Activated CD4-positive, alpha-beta memory T cell treated with anti-CD3 and anti-CD28 coated beads for 36 hours (primary cell): Measurements from ENCODE around the gene RAB40A. TPM values are rescaled to one million over a fixed set of nuclear protein-coding genes. Genes with fewer than 3 reads are reported as not detected.
"Not testable (repeated sequence)": the region's sequence is repeated elsewhere in the genome, so short reads cannot be mapped to it uniquely, and the experiment has no call there.

Experiments
- CTCF ChIA-PET: fragments of 350-600 bp; sonication (Branson Sonifier 250); formaldehyde crosslinking; loops from one replicate; lab custom pipeline; 2021; ENCODE audit warnings: antibody characterized with exemption, inconsistent platforms; lab: Charles Lee
- POLR2A ChIA-PET: fragments of 350-600 bp; sonication (Branson Sonifier 250); formaldehyde crosslinking; loops from one replicate; lab custom pipeline; 2021; ENCODE audit warnings: antibody characterized with exemption; lab: Charles Lee
- DNase-seq: peaks from one replicate; pipeline ENCODE4 v3.0.0-alpha.2; 2020
- H3K27ac Mint-ChIP-seq: one replicate; pipeline ENCODE4 v1.8.0; 2021; ENCODE audit warnings: mixed read lengths
- H3K27me3 Mint-ChIP-seq: one replicate; pipeline ENCODE4 v1.8.0; 2021; ENCODE audit warnings: mixed read lengths
- H3K36me3 Mint-ChIP-seq: one replicate; pipeline ENCODE4 v1.8.0; 2021; ENCODE audit warnings: mixed read lengths
- H3K4me1 Mint-ChIP-seq: one replicate; pipeline ENCODE4 v1.8.0; 2021; ENCODE audit warnings: low read depth, mixed read lengths
- H3K4me3 Mint-ChIP-seq: one replicate; pipeline ENCODE4 v1.8.0; 2021; ENCODE audit warnings: mild to moderate bottlenecking, mixed read lengths
- H3K9me3 Mint-ChIP-seq: one replicate; pipeline ENCODE4 v1.8.0; 2021; ENCODE audit warnings: mixed read lengths
- intact Hi-C: fragments of 100-400 bp; cut with micrococcal nuclease; formaldehyde crosslinking; loops from one replicate; pipeline ENCODE4 v1.15.1; 2023
- total RNA-seq, 2 experiments: library from RNA; stranded (reverse); gene quantifications; one replicate each; pipeline ENCODE4 v1.2.3, GENCODE V29; 2021

Gene RAB40A
- total RNA-seq, 2 experiments from 2014 or later, result 0.10 TPM; not detected in 1

DNA sequence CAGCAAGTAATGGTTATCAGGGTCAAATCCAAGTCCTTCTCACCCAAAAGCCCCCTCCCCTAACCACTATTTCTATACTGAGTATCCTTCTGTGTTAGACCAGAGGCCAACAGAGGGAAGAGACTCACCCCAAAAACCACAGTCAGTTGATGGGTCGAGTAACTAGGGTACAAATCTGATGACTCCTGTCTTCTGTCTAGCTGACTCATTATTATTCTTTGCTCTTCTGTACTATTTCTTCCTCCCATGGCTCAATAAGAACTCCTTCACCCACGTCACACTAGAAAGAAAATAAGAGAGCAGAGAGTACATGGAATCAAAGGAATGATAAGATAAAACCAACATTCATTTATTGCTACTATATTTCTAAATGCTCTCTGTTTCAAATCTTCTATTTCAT is 2.0 kb downstream of the RAB40A start:
- Mint-ChIP-seq H3K9me3 (no peaks in the 10 kb centered on the region), H3K36me3 (no peaks in the 10 kb centered on the region), H3K27ac (no peak overlapping the region), H3K27me3 (no peaks in the 10 kb centered on the region), H3K4me3 (no peak overlapping the region), H3K4me1 (no peaks in the 10 kb centered on the region)
- CTCF ChIA-PET, result interaction anchor here (0.8 kb wide), 1 partner anchor 27 kb away, joined by 3 read pairs; no protein-coding TSS in a partner anchor
- DNase-seq, result no peak
- POLR2A ChIA-PET, result no interaction called here
- intact Hi-C loops, result no loop called here

- CTCF ChIA-PET, result no interaction called here
- H3K27ac Mint-ChIP-seq, result no peak overlapping the region
- H3K4me1 Mint-ChIP-seq, result no peaks in the 10 kb centered on the region
- intact Hi-C loops, result no loop called here
- POLR2A ChIA-PET, result no interaction called here
- no peak overlapping the region for H3K4me3 Mint-ChIP-seq
- no peaks in the 10 kb centered on the region for H3K27me3 Mint-ChIP-seq
- no peak for DNase-seq
- no peaks in the 10 kb centered on the region for H3K36me3 Mint-ChIP-seq
- H3K9me3 Mint-ChIP-seq, result no peaks in the 10 kb centered on the region
These were observed 5.7 kb downstream of the RAB40A start for GRCh38 chrX:103513476-103514108.

GRCh38 chrX:103513067-103513466 is 6.2 kb downstream of the RAB40A start:
- DNase-seq, result no peak
- POLR2A ChIA-PET, result no interaction called here
- intact Hi-C loops, result no loop called here
- Mint-ChIP-seq H3K9me3 (no peaks in the 10 kb centered on the region), H3K27ac (no peak overlapping the region), H3K4me1 (no peaks in the 10 kb centered on the region), H3K4me3 (no peak overlapping the region), H3K27me3 (no peaks in the 10 kb centered on the region), H3K36me3 (no peaks in the 10 kb centered on the region)
- CTCF ChIA-PET, result no interaction called here

DNA sequence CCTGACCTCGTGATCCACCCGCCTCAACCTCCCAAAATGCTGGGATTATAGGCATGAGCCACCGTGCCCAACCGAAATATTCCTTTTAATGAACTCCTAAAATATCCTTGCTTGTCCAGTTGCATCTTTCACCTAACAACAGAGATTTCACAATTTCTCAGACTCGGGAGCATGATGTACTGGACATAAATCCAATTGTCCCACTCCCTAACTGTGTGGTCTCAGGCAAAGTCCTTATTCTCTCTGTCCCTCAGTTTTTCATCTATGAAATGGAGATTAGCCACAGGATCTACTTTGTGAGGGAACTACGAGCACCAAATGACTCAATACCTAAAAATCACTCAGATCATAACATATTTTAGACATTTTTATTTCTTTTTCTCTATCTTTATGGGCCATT is 9.3 kb downstream of the RAB40A start:
- no peak overlapping the region for H3K27ac Mint-ChIP-seq
- no peaks in the 10 kb centered on the region for H3K36me3 Mint-ChIP-seq
- DNase-seq, result no peak
- intact Hi-C loops, result no loop called here
- POLR2A ChIA-PET, result no interaction called here
- CTCF ChIA-PET, result no interaction called here
- no peak overlapping the region for H3K4me3 Mint-ChIP-seq
- H3K9me3 Mint-ChIP-seq, result no peaks in the 10 kb centered on the region
- no peaks in the 10 kb centered on the region for H3K27me3 Mint-ChIP-seq
- H3K4me1 Mint-ChIP-seq, result no peaks in the 10 kb centered on the region

- no peak for DNase-seq
- H3K9me3 Mint-ChIP-seq, result no peaks in the 10 kb centered on the region
- H3K27ac Mint-ChIP-seq, result no peak overlapping the region
- intact Hi-C loops, result no loop called here
- H3K36me3 Mint-ChIP-seq, result no peaks in the 10 kb centered on the region
- H3K4me1 Mint-ChIP-seq, result no peaks in the 10 kb centered on the region
- CTCF ChIA-PET, result interaction anchor here (0.6 kb wide), 1 partner anchor 80 kb away, joined by 4 read pairs; no protein-coding TSS in a partner anchor
- POLR2A ChIA-PET, result no interaction called here
- H3K27me3 Mint-ChIP-seq, result no peaks in the 10 kb centered on the region
- H3K4me3 Mint-ChIP-seq, result no peak overlapping the region
These were observed 15.5 kb downstream of the RAB40A start for GRCh38 chrX:103503853-103504207.

- H3K27me3 Mint-ChIP-seq, result no peaks in the 10 kb centered on the region
- DNase-seq, result no peak
- intact Hi-C loops, result no loop called here
- no peaks in the 10 kb centered on the region for H3K9me3 Mint-ChIP-seq
- H3K27ac Mint-ChIP-seq, result no peak overlapping the region
- H3K4me1 Mint-ChIP-seq, result no peaks in the 10 kb centered on the region
- H3K36me3 Mint-ChIP-seq, result no peaks in the 10 kb centered on the region
- CTCF ChIA-PET, result interaction anchor here (0.6 to 0.7 kb wide), 2 partner anchors 13 to 80 kb away, joined by 3 to 4 read pairs; no protein-coding TSS in a partner anchor
- H3K4me3 Mint-ChIP-seq, result no peak overlapping the region
- POLR2A ChIA-PET, result no interaction called here
These were observed 16.0 kb downstream of the RAB40A start for GRCh38 chrX:103503163-103503852.

- no peaks in the 10 kb centered on the region for H3K27me3 Mint-ChIP-seq
- no peak for DNase-seq
- H3K4me3 Mint-ChIP-seq, result no peak overlapping the region
- ChIA-PET CTCF (no interaction called here), POLR2A (no interaction called here)
- no peak overlapping the region for H3K27ac Mint-ChIP-seq
- no peaks in the 10 kb centered on the region for H3K9me3 Mint-ChIP-seq
- H3K4me1 Mint-ChIP-seq, result no peaks in the 10 kb centered on the region
- intact Hi-C loops, result no loop called here
- no peaks in the 10 kb centered on the region for H3K36me3 Mint-ChIP-seq
These were observed 20.5 kb downstream of the RAB40A start for GRCh38 chrX:103498786-103499185.

GRCh38 chrX:103495786-103496185 is 23.5 kb downstream of the RAB40A start:
- no peak for DNase-seq
- POLR2A ChIA-PET, result no interaction called here
- H3K27me3 Mint-ChIP-seq, result no peaks in the 10 kb centered on the region
- H3K9me3 Mint-ChIP-seq, result no peaks in the 10 kb centered on the region
- CTCF ChIA-PET, result no interaction called here
- no peaks in the 10 kb centered on the region for H3K36me3 Mint-ChIP-seq
- no peaks in the 10 kb centered on the region for H3K4me1 Mint-ChIP-seq
- intact Hi-C loops, result no loop called here
- H3K27ac Mint-ChIP-seq, result no peak overlapping the region
- H3K4me3 Mint-ChIP-seq, result no peak overlapping the region

GRCh38 chrX:103493578-103493977 is 25.7 kb downstream of the RAB40A start:
- POLR2A ChIA-PET, DNase-seq, CTCF ChIA-PET, intact Hi-C loops, H3K27ac Mint-ChIP-seq, H3K9me3 Mint-ChIP-seq, H3K36me3 Mint-ChIP-seq, H3K4me3 Mint-ChIP-seq, H3K27me3 Mint-ChIP-seq, H3K4me1 Mint-ChIP-seq: not testable (repeated sequence)

DNA sequence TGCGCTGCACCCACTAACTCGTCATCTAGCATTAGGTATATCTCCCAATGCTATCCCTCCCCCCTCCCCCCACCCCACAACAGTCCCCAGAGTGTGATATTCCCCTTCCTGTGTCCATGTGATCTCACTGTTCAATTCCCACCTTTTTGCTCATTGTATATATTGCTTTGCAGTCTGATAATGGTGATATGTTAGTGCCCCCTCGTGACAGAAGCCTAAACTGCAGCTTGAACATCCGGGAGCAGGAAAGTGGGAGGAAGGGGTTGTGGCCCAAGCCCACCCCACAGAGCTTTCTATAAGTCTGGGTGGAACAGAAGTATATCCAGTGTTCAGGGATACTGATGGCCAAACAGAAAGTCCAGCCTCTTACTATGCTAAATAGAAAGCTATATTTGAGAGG is 29.6 kb downstream of the RAB40A start:
- H3K27me3 Mint-ChIP-seq, H3K4me1 Mint-ChIP-seq, H3K36me3 Mint-ChIP-seq, H3K27ac Mint-ChIP-seq, POLR2A ChIA-PET, H3K9me3 Mint-ChIP-seq, intact Hi-C loops, H3K4me3 Mint-ChIP-seq: not testable (repeated sequence)
- CTCF ChIA-PET, result interaction anchor here (0.6 to 2.4 kb wide), 14 partner anchors 10 to 278 kb away, joined by 3 to 10 read pairs (median 4); partner anchors contain the start of gene BEX4
- peak; percentile 45 for DNase-seq

DNA sequence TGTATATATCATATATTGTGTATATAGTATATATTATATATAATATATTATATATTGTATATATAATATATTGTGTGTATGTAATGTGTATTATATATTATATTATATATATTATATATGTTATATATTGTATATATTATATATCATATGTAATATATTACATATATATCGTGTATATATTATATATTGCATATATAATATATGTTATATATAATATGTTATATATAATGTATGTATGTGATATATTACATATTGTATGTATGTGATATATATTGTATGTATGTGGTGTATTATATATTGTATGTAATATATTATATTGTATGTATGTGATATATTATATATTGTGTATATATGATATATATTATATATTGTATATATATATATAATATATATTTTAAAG is 30.5 kb downstream of the RAB40A start:
- CTCF ChIA-PET, result interaction anchor here (1.3 to 2.4 kb wide), 2 partner anchors 25 to 276 kb away, joined by 4 to 10 read pairs; no protein-coding TSS in a partner anchor
- no peak for DNase-seq
- Mint-ChIP-seq H3K4me1 (no peaks in the 10 kb centered on the region), H3K27ac (no peak overlapping the region), H3K4me3 (no peak overlapping the region), H3K36me3 (no peaks in the 10 kb centered on the region), H3K9me3 (no peaks in the 10 kb centered on the region), H3K27me3 (no peaks in the 10 kb centered on the region)
- POLR2A ChIA-PET, result no interaction called here
- intact Hi-C loops, result no loop called here

GRCh38 chrX:103488332-103488731 is 31.0 kb downstream of the RAB40A start:
- no peaks in the 10 kb centered on the region for H3K9me3 Mint-ChIP-seq
- intact Hi-C loops, result no loop called here
- no peaks in the 10 kb centered on the region for H3K36me3 Mint-ChIP-seq
- no peaks in the 10 kb centered on the region for H3K27me3 Mint-ChIP-seq
- ChIA-PET CTCF (interaction anchor here (0.6 kb wide), 1 partner anchor 279 kb away, joined by 3 read pairs; no protein-coding TSS in a partner anchor), POLR2A (no interaction called here)
- no peaks in the 10 kb centered on the region for H3K4me1 Mint-ChIP-seq
- no peak overlapping the region for H3K4me3 Mint-ChIP-seq
- no peak overlapping the region for H3K27ac Mint-ChIP-seq
- no peak for DNase-seq
